ENCODE data around the gene IQSEC1. TPM values are rescaled to one million over a fixed set of nuclear protein-coding genes. Genes with fewer than 3 reads are reported as not detected.
A peak's percentile ranks its signal among the peaks of the same experiment; 100 is the strongest.

IQSEC1 gene
- total RNA-seq, 1 experiment from 2014 or later: 7.7 TPM

DNA sequence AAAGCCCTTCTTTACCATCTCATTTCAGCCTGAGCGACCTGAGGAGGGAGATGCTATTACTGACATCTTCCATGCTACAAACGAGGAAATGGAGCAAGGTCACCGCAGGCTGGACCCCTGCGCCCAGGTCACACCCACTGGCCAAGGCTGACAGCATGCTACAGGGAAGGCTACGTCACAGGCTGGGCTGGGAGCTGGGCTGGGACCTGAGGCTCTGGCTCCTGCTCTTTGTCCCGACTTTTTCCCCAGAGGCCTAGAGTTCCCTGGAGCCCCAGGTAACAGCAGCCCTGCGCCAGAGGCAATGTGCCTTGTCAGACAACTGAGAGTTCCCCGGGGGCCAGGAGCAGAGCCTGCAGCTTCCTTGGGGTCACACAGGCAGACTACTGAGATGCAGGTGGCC, 87.2 kb downstream of the IQSEC1 start:
- no peak for DNase-seq (ENCODE audit: low read depth)

DNA sequence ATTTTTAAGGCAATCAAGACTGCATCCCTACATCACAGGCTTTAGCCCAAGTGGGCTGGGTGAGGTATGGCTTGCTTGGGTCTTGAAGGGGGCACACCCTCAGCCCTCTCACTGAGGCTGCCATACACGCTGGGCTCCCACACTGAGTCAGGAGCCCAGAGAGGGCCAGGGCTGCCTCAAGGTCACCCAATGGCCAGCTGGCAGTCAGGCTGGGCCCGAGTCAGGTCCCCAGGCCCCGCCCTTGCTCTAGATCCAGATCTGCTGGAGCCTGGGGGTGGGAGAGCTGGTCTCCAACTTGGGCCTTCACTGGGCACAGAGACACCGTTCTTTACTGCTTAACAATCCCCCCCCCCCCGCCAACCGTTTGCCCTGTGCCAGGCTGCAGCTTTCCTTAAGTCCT, 88.1 kb downstream of the IQSEC1 start:
- no peak for DNase-seq (ENCODE audit: low read depth)

DNA sequence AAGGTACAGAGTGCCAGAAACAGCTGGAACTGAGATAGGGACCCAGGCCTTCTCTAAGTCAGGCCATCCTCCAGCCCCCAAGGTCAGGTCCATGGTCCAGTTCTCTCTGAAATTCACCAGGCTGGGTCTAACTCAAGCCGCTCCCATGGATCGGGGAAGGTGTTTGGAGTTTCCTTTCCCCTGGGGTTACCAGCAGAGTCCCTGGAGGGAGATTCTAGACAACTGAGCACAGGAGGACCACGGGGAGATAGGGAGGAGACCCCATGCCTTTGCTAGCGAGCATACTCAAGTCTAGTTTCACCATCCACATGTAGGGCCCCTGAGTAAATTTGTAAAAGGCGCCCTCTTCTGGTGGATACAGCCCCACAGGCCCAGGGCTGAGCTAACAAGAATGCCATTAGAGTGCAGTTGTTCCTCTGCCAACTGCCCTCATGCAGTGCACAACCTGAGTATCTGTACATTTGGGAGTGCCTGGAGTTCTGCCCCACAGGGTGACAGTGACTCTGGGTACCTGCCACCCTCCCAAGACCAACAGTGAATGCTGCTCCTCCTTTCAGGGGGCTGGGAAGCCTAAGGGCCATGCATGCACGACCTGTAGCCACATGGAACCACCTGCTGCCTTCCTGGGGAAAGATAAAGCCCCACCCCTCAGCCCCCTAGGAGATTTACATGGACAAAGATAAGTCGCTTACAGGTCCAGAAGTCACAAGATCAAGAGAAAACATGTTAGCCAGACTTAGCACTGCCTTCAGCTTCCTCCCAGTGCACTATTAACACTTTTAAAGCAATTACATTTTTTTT, 89.0 kb downstream of the IQSEC1 start:
- peak; percentile 49 for DNase-seq (ENCODE audit: low read depth)

DNA sequence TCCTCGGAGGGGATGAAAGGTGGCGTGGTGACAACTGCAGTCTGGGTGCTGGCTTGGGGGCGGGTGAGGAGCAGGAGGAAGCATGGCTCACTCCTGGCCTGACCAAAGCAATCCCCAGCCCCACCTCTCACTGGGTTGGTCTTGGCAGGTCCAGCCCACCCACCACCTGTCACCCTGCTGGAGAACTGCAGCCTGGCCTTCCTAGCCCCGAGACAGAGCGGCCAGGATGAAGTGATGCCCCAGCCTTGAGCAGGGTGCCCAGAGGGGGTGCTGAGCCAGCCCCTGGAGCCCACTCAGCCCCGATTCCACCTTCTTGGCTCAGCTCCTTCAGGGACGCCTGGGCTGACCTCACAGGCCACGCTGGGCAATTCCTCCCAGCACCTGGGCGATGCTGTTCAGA, 89.9 kb downstream of the IQSEC1 start:
- no peak for DNase-seq (ENCODE audit: low read depth)

DNA sequence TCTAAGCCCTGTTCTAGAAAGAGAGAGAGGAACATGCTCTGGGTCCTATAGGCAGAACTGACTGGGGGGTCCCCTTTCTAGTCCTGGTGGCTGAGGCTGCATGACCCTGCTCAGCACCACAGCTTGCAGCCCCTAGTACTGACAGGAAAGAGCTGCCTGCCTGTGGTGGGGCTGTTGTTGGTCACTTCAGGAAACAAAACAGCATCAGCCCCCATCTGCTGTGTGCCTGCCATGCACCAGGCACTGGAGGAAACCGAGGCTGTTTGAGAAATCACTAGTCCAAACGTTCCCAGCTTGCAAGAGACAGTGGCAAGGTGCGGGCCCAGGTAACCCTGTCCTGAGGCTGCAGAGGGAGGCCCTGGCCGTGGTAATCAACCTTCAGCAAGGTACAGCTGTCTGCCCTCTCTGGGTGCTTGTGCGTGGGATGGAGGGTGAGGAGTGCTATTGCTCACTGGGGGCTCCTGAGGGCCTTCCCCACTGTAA, 90.6 kb downstream of the IQSEC1 start:
- no peak for DNase-seq (ENCODE audit: low read depth)

DNA sequence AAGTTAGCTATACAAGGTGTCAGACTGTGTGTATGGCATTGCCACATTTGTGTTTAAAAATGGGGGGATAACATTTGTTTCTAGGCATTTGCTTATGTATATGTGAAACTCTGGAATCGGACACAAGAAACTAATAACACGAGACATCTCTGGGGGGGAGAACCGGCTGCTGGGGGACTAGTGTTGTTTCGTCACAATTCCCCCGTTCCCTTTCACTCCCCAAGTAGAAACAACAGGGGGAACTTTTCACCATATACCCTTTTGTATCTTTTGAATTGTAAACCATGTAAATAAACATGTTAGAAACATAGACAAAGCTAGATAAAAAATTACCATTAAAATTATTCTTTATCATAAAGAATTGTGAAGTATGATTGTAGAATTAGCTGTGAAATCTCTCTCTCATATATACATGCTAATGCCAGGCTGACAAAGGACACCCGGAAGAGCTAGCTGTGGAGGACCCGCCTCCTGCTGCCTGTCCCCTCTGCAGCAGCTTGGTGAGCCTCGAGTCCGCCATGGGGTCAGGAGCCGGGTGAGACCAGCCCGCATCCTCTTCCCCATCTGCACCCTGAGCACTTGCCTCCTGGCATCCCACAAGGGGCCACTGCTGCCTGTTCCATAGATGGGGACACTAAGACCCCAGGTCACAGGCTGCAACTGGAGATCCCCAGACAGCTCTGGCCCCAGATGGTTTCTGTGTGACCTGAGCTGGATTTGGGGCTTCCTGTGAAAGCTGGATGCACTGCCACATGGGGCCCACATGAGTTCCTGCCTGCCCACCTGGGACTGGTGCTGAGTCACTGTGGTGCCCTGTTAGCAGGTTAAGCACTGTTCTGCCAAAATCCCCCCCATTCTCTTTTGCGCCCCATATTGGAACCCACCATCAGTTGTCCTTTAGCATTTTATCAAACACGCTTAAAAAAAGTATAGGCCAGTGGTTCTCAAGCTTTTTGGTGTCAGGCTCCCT, 91.6 kb downstream of the IQSEC1 start:
- no peak for DNase-seq (ENCODE audit: low read depth)

DNA sequence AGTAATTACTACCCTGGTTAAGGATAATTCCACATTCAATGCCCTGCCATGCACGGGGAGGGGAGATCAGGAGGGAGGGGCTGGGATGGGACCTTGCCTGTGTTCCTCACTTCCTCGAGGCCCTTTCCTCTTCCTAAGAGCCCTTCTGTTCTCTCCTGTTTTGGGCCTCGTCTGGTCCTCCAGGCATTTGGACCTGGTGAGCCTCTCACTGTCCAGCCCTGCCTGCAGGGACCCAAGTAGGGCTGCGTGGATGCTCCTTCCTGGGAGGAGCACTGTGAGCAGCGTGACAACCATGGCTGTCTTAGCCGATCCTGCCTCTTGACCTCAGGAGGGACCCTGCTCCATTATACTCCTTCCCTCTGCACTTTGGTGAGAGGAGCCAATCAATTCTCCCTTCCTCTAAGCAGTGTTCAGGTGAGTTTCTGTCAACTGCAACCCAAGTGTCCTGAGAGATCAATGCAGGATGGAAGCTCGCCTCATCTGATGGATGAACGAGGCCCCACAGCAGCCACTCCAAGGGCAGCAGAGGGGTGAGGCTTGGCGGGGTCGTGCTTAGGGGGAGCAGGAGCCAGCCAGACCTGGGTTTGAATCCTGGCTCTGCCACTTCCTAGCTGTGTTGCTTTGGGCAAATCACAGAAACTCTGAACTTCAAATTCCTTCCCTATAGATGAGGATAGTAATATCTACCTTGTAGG, 92.5 kb downstream of the IQSEC1 start:
- no peak for DNase-seq (ENCODE audit: low read depth)

DNA sequence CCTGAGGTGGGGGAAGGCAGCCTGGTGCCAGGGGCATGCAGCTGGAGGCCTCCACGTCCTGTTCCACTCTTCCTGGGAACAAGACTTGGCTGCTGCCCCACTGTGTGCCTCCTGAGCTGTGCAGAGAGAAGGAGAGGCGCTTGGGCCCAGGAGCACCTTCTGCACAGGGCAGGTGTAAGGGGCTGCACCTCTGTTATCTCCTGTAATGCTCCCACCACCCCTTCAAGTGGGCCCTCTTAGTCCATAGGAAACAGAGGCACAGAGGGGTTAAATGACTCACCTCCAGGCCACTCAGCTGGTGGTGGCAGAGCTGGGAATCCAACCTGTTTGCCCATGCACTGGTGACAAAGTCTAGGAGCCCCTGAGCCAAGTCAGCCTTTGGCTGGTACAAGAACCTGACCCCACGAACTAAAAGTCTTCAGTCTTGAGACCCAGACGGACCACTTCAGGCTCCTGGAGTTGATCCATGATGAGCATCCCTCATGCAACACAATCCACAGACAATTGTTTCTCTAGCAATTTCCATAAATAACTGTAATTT, 93.2 kb downstream of the IQSEC1 start:
- DNase-seq (ENCODE audit: low read depth): no peak

DNA sequence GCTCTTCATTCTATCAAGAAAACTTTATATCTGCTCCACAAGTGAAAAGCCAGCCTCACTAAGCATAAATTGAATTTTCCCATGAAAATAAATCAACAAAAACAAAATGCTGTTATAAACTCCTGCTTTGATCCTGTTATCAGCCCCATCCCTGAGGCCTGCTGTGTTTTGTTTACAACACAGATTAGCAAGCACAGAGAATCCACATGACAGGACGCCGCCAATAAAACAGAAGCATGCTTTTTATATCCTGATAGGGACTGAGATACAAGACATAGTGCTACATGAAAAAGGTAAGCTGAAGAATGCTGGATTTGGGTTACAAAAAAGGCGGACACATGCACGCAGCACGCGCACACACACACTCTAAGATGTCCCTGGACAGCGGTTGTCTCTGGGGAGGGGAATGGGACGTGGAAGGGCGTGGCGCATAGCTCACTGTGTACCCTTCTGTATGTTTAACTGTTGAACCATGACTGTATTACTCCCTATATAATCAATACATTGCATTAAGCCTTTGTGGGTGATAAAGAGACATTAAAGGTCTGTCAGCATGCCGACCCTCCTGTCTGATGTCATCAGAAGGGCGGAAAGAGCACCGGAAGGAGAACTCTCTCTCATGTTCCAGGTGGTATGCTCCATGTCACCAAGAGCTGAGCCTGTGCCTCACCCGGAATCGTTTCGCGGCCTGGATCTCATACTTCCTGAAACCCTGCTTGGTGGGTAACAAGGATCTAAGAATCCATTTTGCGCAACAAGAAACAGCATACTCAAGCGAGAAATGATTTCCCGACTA, 93.9 kb downstream of the IQSEC1 start:
- no peak for DNase-seq (ENCODE audit: low read depth)

DNA sequence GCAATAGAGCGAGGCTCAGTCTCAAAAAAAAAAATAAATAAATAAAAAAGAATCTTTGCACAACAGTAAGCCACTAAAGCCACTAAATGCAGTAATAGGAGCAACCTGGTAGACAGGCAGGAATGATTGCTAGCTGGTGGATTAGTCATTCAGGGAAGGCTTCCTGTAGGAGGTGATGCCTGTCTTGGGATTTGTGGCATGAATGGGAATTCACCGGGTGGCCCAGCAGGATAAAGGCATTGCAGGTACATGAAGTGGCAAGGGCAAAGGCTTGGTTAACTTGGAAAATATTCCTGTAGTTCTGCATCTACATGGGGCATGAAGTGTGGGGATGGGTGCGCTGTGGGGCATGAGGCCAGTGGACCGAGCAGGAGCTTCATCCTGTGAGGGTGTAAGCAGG, 94.5 kb downstream of the IQSEC1 start:
- DNase-seq (ENCODE audit: low read depth): no peak

DNA sequence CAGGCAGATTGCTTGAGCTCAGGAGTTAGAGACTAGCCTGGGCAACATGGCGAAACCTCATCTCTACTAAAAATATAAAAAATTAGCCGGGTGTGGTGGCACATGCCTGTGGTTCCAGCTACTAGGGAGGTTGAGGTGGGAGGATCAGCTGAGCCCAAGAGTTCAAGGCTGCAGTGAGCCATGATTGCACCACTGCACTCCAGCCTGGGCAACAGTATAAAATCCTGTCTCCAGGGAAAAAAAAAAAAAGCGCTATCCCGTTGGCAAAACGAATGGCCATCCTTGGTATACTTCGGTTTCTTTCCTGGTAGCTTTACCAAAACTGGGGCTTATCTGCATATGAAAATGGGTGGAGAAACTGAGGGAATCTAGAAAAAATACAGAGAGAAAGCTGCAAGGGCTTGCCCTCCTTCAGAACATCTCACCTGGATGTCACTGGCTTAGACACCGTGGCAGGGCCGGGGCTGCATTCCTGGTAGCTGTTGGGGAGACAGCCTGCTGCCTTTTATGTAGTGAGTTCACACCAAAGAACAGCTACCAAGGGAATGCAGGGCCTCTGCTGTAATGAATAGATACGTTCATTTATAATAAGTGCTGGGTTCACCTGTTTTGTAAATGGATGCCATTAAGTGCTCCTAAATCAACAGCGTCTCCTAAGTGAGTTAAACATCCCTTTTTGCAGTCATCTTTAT, 96.0 kb downstream of the IQSEC1 start:
- DNase-seq (ENCODE audit: low read depth): no peak

DNA sequence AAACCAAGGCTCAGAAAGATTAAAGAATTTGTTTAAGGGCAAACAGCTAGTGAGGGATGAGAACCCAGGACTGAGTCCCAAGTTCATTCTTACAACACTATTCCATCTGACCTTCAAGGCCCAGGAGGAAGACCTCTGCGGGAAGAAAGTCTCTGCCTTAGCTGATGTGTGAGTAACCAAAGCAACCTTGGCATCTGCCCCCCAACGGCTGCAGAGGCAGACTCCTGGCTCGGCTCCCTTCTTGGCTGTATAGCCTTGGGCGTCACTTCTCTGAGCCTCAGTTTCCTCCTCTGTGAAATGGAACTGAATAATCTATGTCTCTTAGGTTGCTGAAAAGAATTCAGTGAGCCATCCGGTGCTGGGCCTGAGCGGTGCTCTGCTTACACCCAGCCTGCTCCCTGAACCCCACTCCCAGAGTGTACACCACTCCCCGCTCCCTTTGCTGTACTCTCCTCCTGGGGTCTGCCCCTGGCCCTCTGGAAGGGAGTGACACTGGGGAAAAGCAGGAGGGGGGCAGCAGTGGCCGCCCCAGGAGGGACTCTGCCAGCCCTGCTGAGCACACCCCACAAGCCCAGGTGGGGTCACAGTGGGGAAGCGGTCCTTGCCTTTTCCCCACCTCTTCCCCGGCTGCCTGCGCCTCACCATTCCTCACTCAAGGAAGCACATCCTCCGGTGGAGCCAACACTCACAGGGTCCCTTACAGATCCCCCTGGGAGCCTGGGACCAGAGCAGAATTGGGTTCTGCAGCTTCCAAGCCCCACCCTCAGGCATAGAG, 97.3 kb downstream of the IQSEC1 start:
- DNase-seq (ENCODE audit: low read depth): no peak

DNA sequence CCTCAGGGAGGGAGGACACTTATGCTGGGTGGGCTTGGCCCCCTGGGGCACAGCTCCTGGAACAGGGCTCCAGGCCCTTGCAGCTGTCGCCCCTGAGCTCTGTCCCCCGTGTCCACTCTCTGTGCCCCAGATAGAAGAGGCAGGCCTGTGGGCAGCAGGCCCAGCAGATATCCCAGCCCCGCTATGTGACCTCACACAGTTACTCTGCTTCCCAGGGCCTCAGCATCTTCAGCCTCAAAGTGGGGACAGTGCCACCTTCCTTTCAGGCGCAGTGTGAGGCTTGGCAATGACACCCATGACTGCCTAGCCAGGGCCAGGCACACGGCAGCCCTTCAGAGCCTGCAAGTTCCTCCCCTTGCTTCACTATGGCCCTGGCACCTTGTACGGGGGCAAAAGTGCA, 98.4 kb downstream of the IQSEC1 start:
- no peak for DNase-seq (ENCODE audit: low read depth)

DNA sequence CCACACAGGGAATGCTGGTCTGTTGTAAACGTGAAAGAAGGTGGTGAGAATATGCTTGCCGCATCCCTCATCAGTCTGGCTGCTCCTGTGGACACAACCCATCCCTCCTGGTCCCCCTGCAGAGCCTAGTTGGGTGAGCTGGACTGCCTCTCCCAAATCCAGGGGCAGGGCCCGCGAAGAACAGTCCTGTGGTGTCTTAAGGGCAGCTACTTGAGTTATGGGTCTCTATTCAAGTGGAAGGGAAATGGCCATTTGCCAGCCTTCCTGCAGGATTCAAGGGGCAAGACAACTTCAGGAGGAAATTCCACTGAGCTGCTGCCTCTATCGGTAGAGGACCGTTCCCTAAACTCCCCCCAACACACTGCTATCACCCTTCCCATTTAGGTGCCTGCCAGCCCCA, 98.9 kb downstream of the IQSEC1 start:
- DNase-seq (ENCODE audit: low read depth): no peak

DNA sequence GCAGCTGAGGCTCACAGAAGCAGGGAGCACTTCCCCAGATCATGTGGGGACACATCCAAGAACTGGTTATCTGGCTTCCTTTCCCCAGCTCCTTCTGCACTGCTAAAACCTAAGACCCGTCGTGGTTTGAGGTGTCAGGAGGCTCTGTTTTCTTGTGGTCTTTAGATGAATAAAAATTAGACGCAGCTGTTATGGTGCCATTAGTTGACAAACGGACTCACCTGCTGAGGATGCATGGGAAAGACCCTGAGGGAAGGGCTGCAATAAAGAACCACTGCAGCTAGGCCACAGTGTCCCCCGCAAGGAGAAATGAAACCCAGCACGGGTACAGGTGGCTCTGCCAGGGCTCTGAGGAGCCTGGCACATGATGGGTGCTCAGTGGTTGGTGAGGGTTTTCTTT, 99.4 kb downstream of the IQSEC1 start:
- no peak for DNase-seq (ENCODE audit: low read depth)

DNA sequence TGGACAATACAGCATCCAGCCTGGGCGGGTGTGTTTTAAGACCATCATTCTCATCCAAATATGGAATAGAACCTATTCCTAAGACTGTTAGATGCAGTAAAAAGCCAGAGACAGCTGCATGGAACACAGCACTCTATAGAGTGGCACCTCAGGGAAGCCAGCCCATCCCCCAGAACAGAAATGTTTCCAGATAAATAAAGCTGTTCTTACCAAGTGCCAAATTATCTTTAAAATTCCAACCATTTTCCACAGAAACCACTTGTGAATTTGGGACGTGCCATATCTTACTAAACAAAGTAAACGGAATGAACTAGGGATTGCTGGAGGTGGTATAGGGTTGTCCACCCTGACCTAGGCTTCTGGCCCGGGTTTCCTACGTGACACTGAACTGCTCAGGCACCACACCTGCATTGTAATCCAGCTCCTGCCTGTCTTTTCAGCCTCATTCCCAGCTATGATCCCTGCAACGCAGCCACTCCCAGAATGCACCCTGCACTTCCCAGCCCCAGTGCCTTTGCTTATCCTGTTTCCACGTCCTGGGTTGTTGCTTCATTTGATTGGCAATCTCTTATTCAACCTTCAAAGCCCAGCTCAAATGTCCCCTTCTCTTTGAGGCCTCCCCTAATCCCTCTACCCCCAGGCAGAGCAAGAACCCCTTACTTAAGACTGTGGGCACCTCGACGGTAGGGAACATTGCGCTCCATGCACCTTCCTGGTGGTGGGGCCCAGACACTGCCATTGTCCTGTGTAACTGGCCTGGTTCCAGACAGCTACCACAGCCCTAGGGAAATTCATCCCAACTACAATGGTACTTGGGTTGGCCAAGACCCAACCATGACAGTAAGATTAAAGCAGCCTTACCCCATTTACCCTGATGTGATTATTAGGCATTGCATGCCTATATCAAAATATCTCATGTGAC, 100.2 kb downstream of the IQSEC1 start:
- DNase-seq (ENCODE audit: low read depth): peak; percentile 7

DNA sequence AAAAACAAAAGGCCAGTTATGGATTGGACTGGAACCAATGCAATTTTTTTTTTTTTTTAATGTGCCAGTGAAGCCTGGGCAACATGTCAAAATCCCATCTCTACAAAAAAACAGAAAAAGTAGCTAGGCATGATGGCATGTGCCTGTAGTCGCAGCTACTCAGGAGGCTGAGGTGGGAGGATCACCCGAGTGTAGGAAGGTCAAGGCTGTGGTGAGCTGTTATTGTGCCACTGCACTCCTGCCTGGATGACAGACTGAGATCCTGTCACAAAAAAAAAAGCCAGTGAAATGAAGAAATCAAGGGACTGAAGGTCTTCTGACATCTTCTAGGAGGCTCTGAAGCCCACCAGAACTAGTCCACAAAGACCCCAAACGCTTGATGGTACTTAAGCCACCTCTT, 101.2 kb downstream of the IQSEC1 start:
- no peak for DNase-seq (ENCODE audit: low read depth)

DNA sequence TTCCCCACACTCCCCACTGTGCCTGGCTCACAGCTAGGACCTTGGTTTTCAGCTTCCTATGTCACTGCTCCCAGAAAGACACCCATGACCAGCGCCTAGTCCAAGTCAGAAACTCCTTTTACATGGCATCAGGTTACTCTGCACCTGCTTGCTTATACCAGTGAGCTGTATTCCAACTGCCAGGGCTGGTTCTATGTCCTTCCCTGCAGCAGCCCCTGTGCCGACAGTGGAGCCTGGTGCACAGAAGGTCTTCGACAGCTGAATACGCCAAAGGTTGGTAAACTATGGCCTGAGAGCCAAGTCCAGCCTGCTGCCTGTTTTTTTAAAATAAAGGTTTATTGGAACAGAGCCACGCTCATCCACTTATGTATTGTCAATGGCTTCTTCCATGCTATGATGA, 102.5 kb downstream of the IQSEC1 start:
- DNase-seq (ENCODE audit: low read depth): no peak
